Hematopoietic multipotent progenitor cell treated with erythropoietin and hydrocortisone succinate and interleukin-3 and kit ligand, for 4 days (in vitro differentiated cells): Measurements from ENCODE around the gene TBC1D5.

Experiments used
- DNase-seq: peaks from one replicate; pipeline ENCODE4 v3.0.0-alpha.2; 2015

The TBC1D5 gene

GRCh38 chr3:17456046-17456445 is 286.4 kb downstream of the TBC1D5 start:
- DNase-seq: no peak

GRCh38 chr3:17444865-17445264 is 297.6 kb downstream of the TBC1D5 start:
- DNase-seq: peak; percentile 61

GRCh38 chr3:17443142-17443541 is 299.3 kb downstream of the TBC1D5 start:
- no peak for DNase-seq

- no peak for DNase-seq
Measured at GRCh38 chr3:17442332-17443049, 299.9 kb downstream of the TBC1D5 start.

GRCh38 chr3:17433876-17434275 is 308.6 kb downstream of the TBC1D5 start:
- DNase-seq: no peak

- peak; percentile 34 for DNase-seq
Measured at GRCh38 chr3:17432236-17432635, 310.2 kb downstream of the TBC1D5 start.

- DNase-seq: no peak
Measured at GRCh38 chr3:17431484-17432045, 310.9 kb downstream of the TBC1D5 start.

- DNase-seq: peak; percentile 73
Measured at GRCh38 chr3:17431004-17431403, 311.4 kb downstream of the TBC1D5 start.

- DNase-seq: peak; percentile 14
Measured at GRCh38 chr3:17430582-17430981, 311.8 kb downstream of the TBC1D5 start.

- DNase-seq: no peak
Measured at GRCh38 chr3:17423786-17424536, 318.5 kb downstream of the TBC1D5 start.

- no peak for DNase-seq
Measured at GRCh38 chr3:17422636-17423035, 319.8 kb downstream of the TBC1D5 start.

GRCh38 chr3:17420668-17421067 is 321.8 kb downstream of the TBC1D5 start:
- DNase-seq: no peak

GRCh38 chr3:17412950-17413530 is 329.4 kb downstream of the TBC1D5 start:
- DNase-seq: peak; percentile 84

GRCh38 chr3:17411157-17411877 is 331.1 kb downstream of the TBC1D5 start:
- DNase-seq: no peak

GRCh38 chr3:17407576-17407975 is 334.9 kb downstream of the TBC1D5 start:
- DNase-seq: no peak

GRCh38 chr3:17404548-17404947 is 337.9 kb downstream of the TBC1D5 start:
- DNase-seq: no peak

- DNase-seq: no peak
Measured at GRCh38 chr3:17402442-17402841, 340.0 kb downstream of the TBC1D5 start.

GRCh38 chr3:17401912-17402311 is 340.5 kb downstream of the TBC1D5 start:
- no peak for DNase-seq

GRCh38 chr3:17399586-17399985 is 342.8 kb downstream of the TBC1D5 start:
- DNase-seq: no peak

- DNase-seq: no peak
Measured at GRCh38 chr3:17398959-17399551, 343.4 kb downstream of the TBC1D5 start.

- no peak for DNase-seq
Measured at GRCh38 chr3:17396036-17396435, 346.4 kb downstream of the TBC1D5 start.

- peak; percentile 50 for DNase-seq
Measured at GRCh38 chr3:17394541-17395155, 347.8 kb downstream of the TBC1D5 start.
